Adrenal gland (tissue), 5 donors: Measurements from ENCODE around the gene STAM.

Experiments
- POLR2A ChIP-seq, 2 donors: fragments of 450-650 bp; IDR thresholded peaks; one replicate each; pipeline ENCODE4 v1.6.1; 2017; ENCODE audit warnings: antibody characterized with exemption in 2 of 2, mild to moderate bottlenecking in 2 of 2, moderate library complexity in 1 of 2
- TF ChIP-seq, protein P1 (sequence below), 6 experiments: fragments of 450-650 bp in 4 of 6; fragments of 200-600 bp in 2 of 6; sonication (generic) in 1 of 6; IDR thresholded peaks; 1 replicate in 5 of 6; 2 replicates in 1 of 6; pipeline versions ENCODE4 v1.5.1 to v1.8.0; 2016 to 2021; ENCODE audit warnings: antibody characterized with exemption in 6 of 6, mild to moderate bottlenecking in 2 of 6, moderate library complexity in 1 of 6
- donor health status: DM: no; HTN: no; CAD: no.

GRCh38 chr10:17751781-17752445, 108.0 kb downstream of the STAM start, which contains the start of gene TMEM236:
- TF ChIP-seq, protein P1, sequence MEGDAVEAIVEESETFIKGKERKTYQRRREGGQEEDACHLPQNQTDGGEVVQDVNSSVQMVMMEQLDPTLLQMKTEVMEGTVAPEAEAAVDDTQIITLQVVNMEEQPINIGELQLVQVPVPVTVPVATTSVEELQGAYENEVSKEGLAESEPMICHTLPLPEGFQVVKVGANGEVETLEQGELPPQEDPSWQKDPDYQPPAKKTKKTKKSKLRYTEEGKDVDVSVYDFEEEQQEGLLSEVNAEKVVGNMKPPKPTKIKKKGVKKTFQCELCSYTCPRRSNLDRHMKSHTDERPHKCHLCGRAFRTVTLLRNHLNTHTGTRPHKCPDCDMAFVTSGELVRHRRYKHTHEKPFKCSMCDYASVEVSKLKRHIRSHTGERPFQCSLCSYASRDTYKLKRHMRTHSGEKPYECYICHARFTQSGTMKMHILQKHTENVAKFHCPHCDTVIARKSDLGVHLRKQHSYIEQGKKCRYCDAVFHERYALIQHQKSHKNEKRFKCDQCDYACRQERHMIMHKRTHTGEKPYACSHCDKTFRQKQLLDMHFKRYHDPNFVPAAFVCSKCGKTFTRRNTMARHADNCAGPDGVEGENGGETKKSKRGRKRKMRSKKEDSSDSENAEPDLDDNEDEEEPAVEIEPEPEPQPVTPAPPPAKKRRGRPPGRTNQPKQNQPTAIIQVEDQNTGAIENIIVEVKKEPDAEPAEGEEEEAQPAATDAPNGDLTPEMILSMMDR (IDR thresholded peaks at IDR 0.05) = no peak
- no peak for TF ChIP-seq POLR2A (IDR thresholded peaks at IDR 0.05)
